Peyer's patch (tissue), 4 donors: ENCODE measurements around the gene UBE2A.

Experiments used
- CTCF ChIP-seq, 6 experiments: fragments of 450-650 bp in 4 of 6; fragments of 200-600 bp in 2 of 6; sonication (generic) in 1 of 6; IDR thresholded peaks; one replicate each; pipeline ENCODE4 v1.5.1; 2017 to 2019; ENCODE audit warnings: antibody characterized with exemption in 6 of 6, mild to moderate bottlenecking in 3 of 6, moderate library complexity in 1 of 6
- POLR2A ChIP-seq, 2 donors: fragments of 450-650 bp; IDR thresholded peaks; one replicate each; pipeline ENCODE4 v1.5.1; 2017; ENCODE audit warnings: antibody characterized with exemption in 2 of 2, mild to moderate bottlenecking in 2 of 2, moderate library complexity in 2 of 2

- TF ChIP-seq CTCF (IDR thresholded peaks at IDR 0.05), result no peak
- no peak for TF ChIP-seq POLR2A (IDR thresholded peaks at IDR 0.05)
These were observed 51.5 kb downstream of the UBE2A start for GRCh38 chrX:119625843-119626242.
